IPS DF 6.9 (cell line): ENCODE results near the gene TMLHE.
"Not testable (repeated sequence)": the region's sequence is repeated elsewhere in the genome, so short reads cannot be mapped to it uniquely, and the experiment has no call there.

Source experiments
- DNase-seq: peaks from one replicate; pipeline ENCODE4 v3.0.0-alpha.2; 2013; ENCODE audit warnings: low read depth, low spot score
- H3K27ac ChIP-seq: one replicate; pipeline ENCODE4 v1.5.1; 2013; ENCODE audit warnings: low read length, control low read depth
- H3K27me3 ChIP-seq: 2 replicates; pipeline ENCODE4 v1.6.1; 2013; ENCODE audit warnings: mild to moderate bottlenecking, low read length; ENCODE audit not compliant: control insufficient read depth, insufficient read depth
- H3K36me3 ChIP-seq: 2 replicates; pipeline ENCODE4 v1.6.1; 2013; ENCODE audit warnings: low read length; ENCODE audit not compliant: control insufficient read depth, insufficient read depth
- H3K4me1 ChIP-seq: 2 replicates; pipeline ENCODE4 v1.6.1; 2013; ENCODE audit warnings: low read length; ENCODE audit not compliant: control insufficient read depth, insufficient read depth
- H3K4me3 ChIP-seq: 2 replicates; pipeline ENCODE4 v1.5.1; 2013; ENCODE audit warnings: mild to moderate bottlenecking, low read length
- H3K9me3 ChIP-seq: 2 replicates; pipeline ENCODE4 v1.6.1; 2013; ENCODE audit warnings: low read length, inconsistent platforms; ENCODE audit not compliant: control insufficient read depth, insufficient read depth
- WGBS: extraction: QIAGEN DNeasy Blood & Tissue Kit; methylation state at CpG from one replicate; pipeline ENCODE4 v1.1.7; 2013; ENCODE audit warnings: mixed read lengths, missing lambda C conversion rate; ENCODE audit not compliant: insufficient read length, insufficient coverage; 5-methylcytosine and 5-hydroxymethylcytosine counted together

The TMLHE gene

DNA sequence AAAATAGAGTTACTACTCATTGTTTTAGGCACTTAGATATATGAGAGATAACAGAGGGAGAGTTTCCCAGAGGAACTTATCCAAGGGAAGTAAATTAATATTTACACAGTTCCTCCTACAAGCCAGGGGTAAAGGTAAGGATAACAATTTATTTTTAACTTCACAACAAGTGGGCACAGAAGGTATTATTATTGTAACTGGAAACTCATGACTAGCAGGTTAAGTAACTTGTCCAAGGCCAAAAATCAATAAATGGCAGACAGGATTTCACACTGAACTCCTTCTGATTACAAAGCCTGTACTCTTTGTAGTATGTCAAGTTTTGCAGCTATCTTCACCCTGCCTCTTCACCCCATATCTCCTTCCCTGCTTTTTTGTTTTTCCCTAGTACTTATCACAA is 107.5 kb downstream of the TMLHE start:
- Histone ChIP-seq H3K4me1 (no peaks in the 10 kb centered on the region), H3K4me3 (no peak overlapping the region), H3K36me3 (no peaks in the 10 kb centered on the region), H3K9me3 (no peaks in the 10 kb centered on the region), H3K27me3 (no peaks in the 10 kb centered on the region), H3K27ac (no peak overlapping the region)
- DNase-seq: no peak

DNA sequence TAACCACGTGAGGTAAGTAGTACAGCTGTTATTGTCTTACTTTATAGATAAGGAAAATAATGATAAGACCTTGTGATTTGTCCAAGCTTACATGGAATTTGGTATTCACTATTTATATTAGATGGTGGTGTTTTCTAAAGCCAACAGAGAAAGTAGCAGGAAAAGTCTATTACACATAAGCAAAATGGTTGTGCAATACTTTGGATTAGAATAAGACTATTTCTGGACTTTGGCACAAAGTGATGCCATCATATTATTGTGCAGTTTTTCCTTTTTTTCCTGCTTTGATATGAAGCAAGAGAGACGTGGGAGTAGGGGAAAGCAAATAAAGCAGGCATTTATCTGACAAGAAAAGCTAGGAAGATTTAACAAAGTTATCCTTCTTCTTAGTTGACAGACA is 117.6 kb downstream of the TMLHE start:
- WGBS: no CpG with 5 or more reads among the region's 2 CpGs
- H3K36me3 ChIP-seq, H3K27me3 ChIP-seq, H3K27ac ChIP-seq, H3K9me3 ChIP-seq, DNase-seq, H3K4me1 ChIP-seq, H3K4me3 ChIP-seq: not testable (repeated sequence)

GRCh38 chrX:155491421-155491820 is 121.3 kb downstream of the TMLHE start:
- WGBS: no CpG with 5 or more reads among the region's 3 CpGs
- not testable (repeated sequence) for H3K27ac ChIP-seq, H3K9me3 ChIP-seq, H3K36me3 ChIP-seq, DNase-seq, H3K4me3 ChIP-seq, H3K27me3 ChIP-seq, H3K4me1 ChIP-seq

GRCh38 chrX:155477136-155477535 is 135.6 kb downstream of the TMLHE start:
- H3K4me3 ChIP-seq, H3K27ac ChIP-seq, H3K36me3 ChIP-seq, H3K9me3 ChIP-seq, H3K4me1 ChIP-seq, H3K27me3 ChIP-seq, DNase-seq: not testable (repeated sequence)
- no CpG with 5 or more reads among the region's 7 CpGs for WGBS

DNA sequence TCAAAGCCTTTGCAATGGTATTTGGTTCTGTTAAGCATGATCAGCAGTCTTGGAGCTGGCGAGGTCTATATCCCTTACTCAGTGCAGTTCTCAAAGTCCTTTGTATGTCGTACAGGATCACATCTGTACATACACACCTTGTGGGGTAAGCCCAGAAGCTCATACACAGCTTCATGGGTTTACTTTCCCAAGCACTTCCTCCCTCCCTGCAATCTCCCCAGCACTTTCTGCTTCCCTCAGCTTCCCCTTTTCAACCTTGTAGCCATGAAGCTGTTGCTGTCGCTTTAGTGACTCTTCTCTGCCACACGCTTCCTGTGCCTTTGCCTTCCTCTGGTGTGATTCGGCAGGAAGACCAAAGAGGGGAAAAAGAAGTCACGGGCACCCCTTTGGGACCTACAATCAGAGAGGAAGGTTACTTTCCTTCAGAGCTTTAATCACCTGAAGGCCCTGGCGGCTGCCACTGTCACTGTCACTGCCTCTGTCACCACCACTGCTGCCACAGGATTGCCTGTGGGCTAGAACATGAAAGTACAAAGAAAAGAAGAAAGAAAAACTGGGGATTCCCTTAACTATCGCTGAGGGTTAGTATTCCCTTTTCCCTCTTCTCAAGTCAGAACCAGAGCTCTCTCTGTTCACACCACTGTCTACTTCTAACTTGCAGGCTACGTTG is 146.3 kb downstream of the TMLHE start:
- WGBS: no CpG with 5 or more reads among the region's 9 CpGs
- H3K4me3 ChIP-seq, H3K27me3 ChIP-seq, DNase-seq, H3K4me1 ChIP-seq, H3K9me3 ChIP-seq, H3K27ac ChIP-seq, H3K36me3 ChIP-seq: not testable (repeated sequence)

DNA sequence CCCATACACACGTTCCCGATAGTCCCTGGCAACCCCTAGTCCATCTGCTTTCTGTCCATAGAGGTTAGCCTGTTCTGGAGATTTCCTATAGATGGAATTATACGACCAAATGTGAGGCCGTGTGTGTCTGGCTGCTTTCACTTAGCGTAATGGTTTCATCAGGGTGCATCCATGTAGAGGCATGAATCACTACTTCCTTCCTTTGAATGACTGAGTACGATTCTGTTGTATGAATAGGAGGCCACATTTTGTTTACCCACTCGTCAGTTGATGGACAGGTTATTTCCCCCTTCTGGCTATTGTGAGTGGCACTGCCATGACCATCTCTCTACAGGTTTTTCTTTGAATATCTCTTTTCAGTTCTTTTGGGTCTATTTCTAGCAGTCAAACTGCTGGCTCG is 152.3 kb downstream of the TMLHE start:
- not testable (repeated sequence) for H3K27me3 ChIP-seq, H3K4me1 ChIP-seq, H3K4me3 ChIP-seq, H3K36me3 ChIP-seq, DNase-seq, H3K27ac ChIP-seq, H3K9me3 ChIP-seq
- no CpG with 5 or more reads among the region's 8 CpGs for WGBS

- no CpG with 5 or more reads among the region's 51 CpGs for WGBS
- not testable (repeated sequence) for H3K27me3 ChIP-seq, H3K9me3 ChIP-seq, H3K4me3 ChIP-seq, H3K36me3 ChIP-seq, H3K27ac ChIP-seq, DNase-seq, H3K4me1 ChIP-seq
Measured at GRCh38 chrX:155458471-155458870, 154.3 kb downstream of the TMLHE start, which contains the start of gene F8A3. Gene F8A3 (minus strand): TSS chrX:155458620. CDS start chrX:155458600, 20 bp downstream.

- not testable (repeated sequence) for H3K4me1 ChIP-seq, H3K4me3 ChIP-seq, H3K27ac ChIP-seq, H3K27me3 ChIP-seq, H3K9me3 ChIP-seq, H3K36me3 ChIP-seq, DNase-seq
- no CpG with 5 or more reads among the region's 97 CpGs for WGBS
Measured at GRCh38 chrX:155457761-155458447, 154.8 kb downstream of the TMLHE start.

DNA sequence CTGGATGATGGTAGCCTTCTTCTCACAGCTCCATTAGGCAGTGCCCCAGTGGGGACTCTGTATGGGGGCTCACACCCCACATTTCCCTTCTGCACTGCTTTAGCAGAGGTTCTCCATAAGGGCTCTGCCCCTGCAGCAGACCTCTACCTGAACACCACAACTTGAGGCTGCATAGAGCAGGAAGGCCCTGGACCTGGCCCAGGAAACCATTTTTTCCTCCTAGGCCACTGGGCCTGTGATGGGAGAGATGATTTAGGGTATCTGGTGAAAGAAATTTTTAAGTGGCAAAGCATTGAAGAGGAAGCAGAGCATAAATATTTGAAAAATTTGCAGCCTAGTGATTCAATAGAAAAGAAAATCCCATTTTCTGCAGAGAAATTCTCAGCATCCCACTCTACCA is 171.7 kb downstream of the TMLHE start:
- H3K36me3 ChIP-seq: no peaks in the 10 kb centered on the region
- no peak for DNase-seq
- H3K4me3 ChIP-seq: no peak overlapping the region
- H3K27ac ChIP-seq: no peak overlapping the region
- peaks cover 1% of the 10 kb centered on the region; the same call in 1 of the 2 replicates for H3K9me3 ChIP-seq
- no peaks in the 10 kb centered on the region for H3K4me1 ChIP-seq
- no peaks in the 10 kb centered on the region for H3K27me3 ChIP-seq
